Subcutaneous abdominal adipose tissue (tissue), 5 donors: ENCODE results near the gene EPHA5.

Experiments used
- H3K27ac ChIP-seq: one replicate; pipeline ENCODE4 v1.7.0; 2013; ENCODE audit warnings: low read depth, mild to moderate bottlenecking, inconsistent platforms, low read length, moderate library complexity
- H3K27me3 ChIP-seq, 5 donors: one replicate each; pipeline ENCODE4 v1.7.0; 2013; ENCODE audit warnings: low read length in 5 of 5, inconsistent platforms in 1 of 5; ENCODE audit not compliant: control insufficient read depth in 5 of 5, insufficient read depth in 4 of 5
- H3K36me3 ChIP-seq, 5 donors: one replicate each; pipeline ENCODE4 v1.7.0; 2013; ENCODE audit warnings: low read length in 5 of 5; ENCODE audit not compliant: control insufficient read depth in 5 of 5, insufficient read depth in 5 of 5
- H3K4me1 ChIP-seq, 5 donors: one replicate each; pipeline ENCODE4 v1.7.0; 2013; ENCODE audit warnings: low read length in 5 of 5, mild to moderate bottlenecking in 3 of 5, moderate library complexity in 1 of 5; ENCODE audit not compliant: control insufficient read depth in 5 of 5, insufficient read depth in 5 of 5
- H3K4me3 ChIP-seq, 5 donors: one replicate each; pipeline ENCODE4 v1.7.0; 2013; ENCODE audit warnings: low read length in 5 of 5, low read depth in 1 of 5
- H3K9ac ChIP-seq, 5 donors: one replicate each; pipeline ENCODE4 v1.7.0; 2013; ENCODE audit warnings: low read length in 5 of 5, mild to moderate bottlenecking in 4 of 5, moderate library complexity in 3 of 5
- H3K9me3 ChIP-seq, 5 donors: one replicate each; pipeline ENCODE4 v1.7.0; 2013; ENCODE audit warnings: low read length in 5 of 5; ENCODE audit not compliant: control insufficient read depth in 5 of 5
- donor health status: healthy.
- donor health status: healthy.
- donor health status: healthy.
- donor health status: healthy.
- donor health status: healthy.

Gene EPHA5

GRCh38 chr4:65589331-65589730 lies 81.0 kb downstream of the EPHA5 start:
- Histone ChIP-seq H3K4me3 (no peak overlapping the region), H3K4me1 (no peaks in the 10 kb centered on the region), H3K9ac (no peak overlapping the region), H3K27ac (no peak overlapping the region), H3K9me3 (no peaks in the 10 kb centered on the region), H3K36me3 (no peaks in the 10 kb centered on the region), H3K27me3 (no peaks in the 10 kb centered on the region)

- no peak overlapping the region for H3K9ac ChIP-seq
- H3K36me3 ChIP-seq = no peaks in the 10 kb centered on the region
- H3K4me1 ChIP-seq = no peaks in the 10 kb centered on the region
- H3K9me3 ChIP-seq = no peaks in the 10 kb centered on the region
- H3K27me3 ChIP-seq = no peaks in the 10 kb centered on the region
- no peak overlapping the region for H3K4me3 ChIP-seq
- H3K27ac ChIP-seq = no peak overlapping the region
Observed at GRCh38 chr4:65580551-65580950, 89.7 kb downstream of the EPHA5 start.

DNA sequence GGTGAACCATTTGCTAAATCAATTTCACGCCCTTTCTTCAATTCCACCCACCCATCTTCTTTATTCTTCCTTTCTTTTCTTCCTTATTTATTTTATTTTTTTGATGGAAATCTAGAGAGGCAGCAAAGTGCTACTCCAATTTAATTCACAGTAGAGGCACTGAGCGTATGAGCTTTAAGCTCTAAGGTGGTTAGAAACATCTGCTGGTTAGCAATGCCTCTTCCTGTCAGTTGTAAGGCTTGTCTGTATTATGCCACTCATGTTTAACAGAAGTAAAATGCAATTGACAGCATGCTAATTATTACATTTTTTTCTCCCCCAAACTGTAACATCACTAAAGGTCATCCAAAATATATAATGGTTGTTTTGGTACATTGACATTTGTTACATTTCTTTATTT lies 103.8 kb downstream of the EPHA5 start:
- Histone ChIP-seq H3K9me3 (no peaks in the 10 kb centered on the region), H3K4me3 (no peak overlapping the region), H3K27me3 (no peaks in the 10 kb centered on the region), H3K36me3 (no peaks in the 10 kb centered on the region), H3K27ac (no peak overlapping the region), H3K9ac (no peak overlapping the region), H3K4me1 (no peaks in the 10 kb centered on the region)

DNA sequence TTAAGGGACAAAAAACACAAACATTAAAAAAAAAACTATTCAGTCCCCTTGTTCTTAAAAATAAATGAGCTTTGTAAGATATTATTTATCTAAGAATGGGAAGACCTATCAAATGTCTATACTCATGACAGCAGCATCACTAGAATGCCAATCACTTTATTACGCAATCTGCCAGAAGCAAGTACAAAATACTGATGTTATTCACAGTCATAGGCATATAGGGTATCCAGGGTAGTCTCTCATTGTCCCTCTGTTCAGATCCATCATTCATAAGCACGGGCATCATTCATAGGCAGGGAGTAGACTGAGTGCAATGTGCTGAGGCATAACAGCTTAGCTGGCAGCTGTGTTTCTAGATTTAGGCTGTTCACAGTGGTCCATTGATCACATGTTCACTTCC lies 109.1 kb downstream of the EPHA5 start:
- no peaks in the 10 kb centered on the region for H3K27me3 ChIP-seq
- no peaks in the 10 kb centered on the region for H3K9me3 ChIP-seq
- no peak overlapping the region for H3K4me3 ChIP-seq
- H3K36me3 ChIP-seq = no peaks in the 10 kb centered on the region
- H3K4me1 ChIP-seq = no peaks in the 10 kb centered on the region
- no peak overlapping the region for H3K27ac ChIP-seq
- no peak overlapping the region for H3K9ac ChIP-seq

GRCh38 chr4:65559270-65559669 lies 111.0 kb downstream of the EPHA5 start:
- Histone ChIP-seq H3K4me3 (no peak overlapping the region), H3K9ac (no peak overlapping the region), H3K9me3 (no peaks in the 10 kb centered on the region), H3K27ac (no peak overlapping the region), H3K27me3 (no peaks in the 10 kb centered on the region), H3K4me1 (no peaks in the 10 kb centered on the region), H3K36me3 (no peaks in the 10 kb centered on the region)

GRCh38 chr4:65552057-65552456 lies 118.2 kb downstream of the EPHA5 start:
- Histone ChIP-seq H3K36me3 (no peaks in the 10 kb centered on the region), H3K4me1 (no peaks in the 10 kb centered on the region), H3K4me3 (no peak overlapping the region), H3K9ac (no peak overlapping the region), H3K27ac (no peak overlapping the region), H3K27me3 (no peaks in the 10 kb centered on the region), H3K9me3 (no peaks in the 10 kb centered on the region)

DNA sequence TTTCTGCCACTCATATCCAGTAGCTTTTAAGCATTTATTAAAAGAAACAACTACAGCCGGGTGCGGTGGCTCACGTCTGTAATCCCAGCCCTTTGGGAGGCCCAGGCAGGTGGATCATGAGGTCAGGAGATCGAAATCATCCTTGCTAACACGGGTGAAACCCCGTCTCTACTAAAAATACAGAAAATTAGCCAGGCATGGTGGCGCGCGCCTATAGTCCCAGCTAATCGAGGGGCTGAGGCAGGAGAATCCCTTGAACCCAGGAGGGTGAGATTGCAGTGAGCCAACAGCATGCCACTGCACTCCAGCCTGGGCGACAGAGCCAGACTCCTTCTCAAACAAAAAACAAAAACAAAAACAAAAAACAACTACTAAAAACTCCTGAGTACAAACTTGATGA lies 119.8 kb downstream of the EPHA5 start:
- Histone ChIP-seq H3K27ac (no peak overlapping the region), H3K36me3 (no peaks in the 10 kb centered on the region), H3K9me3 (no peaks in the 10 kb centered on the region), H3K4me3 (no peak overlapping the region), H3K4me1 (no peaks in the 10 kb centered on the region), H3K27me3 (no peaks in the 10 kb centered on the region), H3K9ac (no peak overlapping the region)

DNA sequence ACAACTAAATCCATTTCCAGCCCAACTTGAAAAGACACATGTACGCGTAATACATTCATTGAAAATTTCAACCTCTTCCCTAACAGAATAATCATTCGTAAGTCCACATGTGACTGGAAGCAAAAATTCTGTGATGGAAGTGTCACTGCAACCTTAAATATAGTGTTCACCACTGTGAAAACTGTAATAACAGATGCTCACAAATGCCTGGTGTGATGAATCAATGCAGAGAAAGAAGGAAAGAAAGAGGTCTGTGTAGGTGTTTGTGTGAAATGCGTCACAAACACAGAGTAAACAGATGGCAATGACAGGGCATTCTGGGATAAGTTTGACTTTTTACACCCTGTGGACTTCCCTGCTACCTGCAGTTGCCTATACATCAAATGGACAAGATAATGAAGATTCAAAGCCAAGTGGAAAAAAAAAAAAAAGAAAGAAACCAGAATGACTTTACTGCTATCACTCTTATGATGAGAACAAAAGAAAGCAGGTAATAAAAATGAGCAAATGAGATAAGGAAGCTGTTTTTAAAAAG lies 123.3 kb downstream of the EPHA5 start:
- Histone ChIP-seq H3K27me3 (no peaks in the 10 kb centered on the region), H3K27ac (no peak overlapping the region), H3K4me1 (no peaks in the 10 kb centered on the region), H3K4me3 (no peak overlapping the region), H3K9me3 (no peaks in the 10 kb centered on the region), H3K36me3 (no peaks in the 10 kb centered on the region), H3K9ac (no peak overlapping the region)

DNA sequence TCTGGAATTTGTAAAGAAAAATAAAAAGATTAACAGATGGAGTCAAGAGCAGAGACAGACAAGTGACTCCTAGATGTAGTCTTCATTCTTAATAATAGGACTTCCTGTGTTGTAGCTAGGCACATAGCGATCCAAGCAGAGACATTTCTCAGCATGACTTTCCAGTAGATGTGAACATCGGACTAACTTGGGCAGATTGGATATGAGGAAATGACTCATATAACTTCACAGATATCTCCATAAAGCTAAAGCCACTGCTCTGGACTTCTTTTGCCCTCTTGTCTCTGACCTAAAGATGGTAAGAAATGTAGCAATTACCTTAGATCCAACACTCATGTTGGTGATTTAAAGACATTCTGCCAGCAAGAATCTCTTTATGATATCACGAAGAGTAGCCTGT lies 131.7 kb downstream of the EPHA5 start:
- Histone ChIP-seq H3K9ac (no peak overlapping the region), H3K4me1 (no peaks in the 10 kb centered on the region), H3K27ac (no peak overlapping the region), H3K4me3 (no peak overlapping the region), H3K9me3 (peaks cover 0 to 3% (median 0%) of the 10 kb centered on the region in 5 donors), H3K36me3 (no peaks in the 10 kb centered on the region), H3K27me3 (no peaks in the 10 kb centered on the region)

DNA sequence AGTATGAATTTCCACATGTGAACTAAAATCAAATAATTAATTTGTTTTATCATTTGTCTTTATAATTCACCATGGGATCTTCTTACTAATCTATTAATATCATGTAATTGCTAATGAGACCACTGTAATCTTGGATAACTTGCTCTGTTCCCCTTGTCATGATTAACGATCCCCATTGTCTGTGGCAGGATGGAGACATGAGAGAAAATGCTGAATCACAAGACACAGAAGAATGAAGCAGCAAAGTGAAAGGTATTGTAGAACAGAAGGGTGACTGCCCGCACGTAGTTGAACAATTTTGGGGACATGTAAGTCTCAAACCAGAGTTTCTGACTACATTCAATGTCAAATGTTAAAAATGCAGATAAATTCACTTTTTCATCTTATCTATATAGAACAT lies 135.2 kb downstream of the EPHA5 start:
- no peak overlapping the region for H3K4me3 ChIP-seq
- H3K27ac ChIP-seq = no peak overlapping the region
- no peaks in the 10 kb centered on the region for H3K9me3 ChIP-seq
- H3K9ac ChIP-seq = no peak overlapping the region
- no peaks in the 10 kb centered on the region for H3K36me3 ChIP-seq
- no peaks in the 10 kb centered on the region for H3K4me1 ChIP-seq
- H3K27me3 ChIP-seq = no peaks in the 10 kb centered on the region

DNA sequence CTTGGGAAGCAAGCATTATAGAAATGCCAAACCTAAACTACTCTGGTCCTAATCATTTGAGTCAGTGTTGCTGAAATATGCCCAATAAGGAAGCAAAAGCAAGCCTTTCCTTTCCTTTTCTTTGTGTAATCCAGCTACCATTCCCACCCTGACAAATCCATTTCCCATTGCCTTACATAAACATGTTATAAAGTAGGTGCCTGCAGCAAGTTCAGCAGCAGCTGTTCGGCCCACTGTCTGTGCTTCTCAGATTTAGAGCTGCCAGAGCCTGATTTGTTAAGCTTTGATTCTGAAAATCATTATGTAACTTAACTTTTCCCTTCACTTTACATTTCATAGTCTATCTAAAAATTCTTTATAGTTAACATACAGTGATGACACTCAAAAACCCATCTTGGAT lies 148.6 kb downstream of the EPHA5 start:
- H3K9ac ChIP-seq = no peak overlapping the region
- H3K36me3 ChIP-seq = no peaks in the 10 kb centered on the region

More for the DNA sequence above, 148.6 kb downstream of the EPHA5 start:
- no peak overlapping the region for H3K27ac ChIP-seq
- no peaks in the 10 kb centered on the region for H3K9me3 ChIP-seq
- H3K4me1 ChIP-seq = no peaks in the 10 kb centered on the region
- no peaks in the 10 kb centered on the region for H3K27me3 ChIP-seq
- H3K4me3 ChIP-seq = no peak overlapping the region
